ENCODE measurements around the gene SURF6.

DNA sequence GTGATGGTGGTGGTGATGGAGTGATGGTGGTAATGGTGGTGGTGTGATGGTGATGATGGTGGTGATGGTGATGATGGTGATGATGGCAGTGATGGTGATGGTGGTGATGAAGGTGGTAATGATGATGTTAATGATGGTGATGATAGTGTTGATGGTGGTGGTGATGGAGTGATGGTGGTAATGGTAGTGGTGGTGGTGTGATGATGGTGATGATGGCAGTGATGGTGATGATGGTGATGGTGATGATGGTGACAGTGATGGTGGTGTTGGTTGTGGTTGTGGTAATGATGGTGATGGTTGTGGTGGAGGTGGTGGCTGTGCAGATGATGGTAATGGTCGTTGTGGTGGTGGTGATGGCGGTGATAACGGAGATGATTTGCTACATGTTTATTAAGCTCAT lies 47.5 kb upstream of the SURF6 start:
- TF ChIP-seq, protein P1, sequence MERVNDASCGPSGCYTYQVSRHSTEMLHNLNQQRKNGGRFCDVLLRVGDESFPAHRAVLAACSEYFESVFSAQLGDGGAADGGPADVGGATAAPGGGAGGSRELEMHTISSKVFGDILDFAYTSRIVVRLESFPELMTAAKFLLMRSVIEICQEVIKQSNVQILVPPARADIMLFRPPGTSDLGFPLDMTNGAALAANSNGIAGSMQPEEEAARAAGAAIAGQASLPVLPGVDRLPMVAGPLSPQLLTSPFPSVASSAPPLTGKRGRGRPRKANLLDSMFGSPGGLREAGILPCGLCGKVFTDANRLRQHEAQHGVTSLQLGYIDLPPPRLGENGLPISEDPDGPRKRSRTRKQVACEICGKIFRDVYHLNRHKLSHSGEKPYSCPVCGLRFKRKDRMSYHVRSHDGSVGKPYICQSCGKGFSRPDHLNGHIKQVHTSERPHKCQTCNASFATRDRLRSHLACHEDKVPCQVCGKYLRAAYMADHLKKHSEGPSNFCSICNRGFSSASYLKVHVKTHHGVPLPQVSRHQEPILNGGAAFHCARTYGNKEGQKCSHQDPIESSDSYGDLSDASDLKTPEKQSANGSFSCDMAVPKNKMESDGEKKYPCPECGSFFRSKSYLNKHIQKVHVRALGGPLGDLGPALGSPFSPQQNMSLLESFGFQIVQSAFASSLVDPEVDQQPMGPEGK (tag by site-specific recombination; IDR thresholded peaks at IDR 0.05), result no peak
- TF ChIP-seq, protein P2, sequence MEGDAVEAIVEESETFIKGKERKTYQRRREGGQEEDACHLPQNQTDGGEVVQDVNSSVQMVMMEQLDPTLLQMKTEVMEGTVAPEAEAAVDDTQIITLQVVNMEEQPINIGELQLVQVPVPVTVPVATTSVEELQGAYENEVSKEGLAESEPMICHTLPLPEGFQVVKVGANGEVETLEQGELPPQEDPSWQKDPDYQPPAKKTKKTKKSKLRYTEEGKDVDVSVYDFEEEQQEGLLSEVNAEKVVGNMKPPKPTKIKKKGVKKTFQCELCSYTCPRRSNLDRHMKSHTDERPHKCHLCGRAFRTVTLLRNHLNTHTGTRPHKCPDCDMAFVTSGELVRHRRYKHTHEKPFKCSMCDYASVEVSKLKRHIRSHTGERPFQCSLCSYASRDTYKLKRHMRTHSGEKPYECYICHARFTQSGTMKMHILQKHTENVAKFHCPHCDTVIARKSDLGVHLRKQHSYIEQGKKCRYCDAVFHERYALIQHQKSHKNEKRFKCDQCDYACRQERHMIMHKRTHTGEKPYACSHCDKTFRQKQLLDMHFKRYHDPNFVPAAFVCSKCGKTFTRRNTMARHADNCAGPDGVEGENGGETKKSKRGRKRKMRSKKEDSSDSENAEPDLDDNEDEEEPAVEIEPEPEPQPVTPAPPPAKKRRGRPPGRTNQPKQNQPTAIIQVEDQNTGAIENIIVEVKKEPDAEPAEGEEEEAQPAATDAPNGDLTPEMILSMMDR (tag by site-specific recombination; IDR thresholded peaks at IDR 0.05), result no peak
- TF ChIP-seq ZXDB (tag by site-specific recombination; IDR thresholded peaks at IDR 0.05) (no peak), ZFP69B (tag by site-specific recombination; IDR thresholded peaks at IDR 0.05) (no peak)
- TF ChIP-seq, protein P3, sequence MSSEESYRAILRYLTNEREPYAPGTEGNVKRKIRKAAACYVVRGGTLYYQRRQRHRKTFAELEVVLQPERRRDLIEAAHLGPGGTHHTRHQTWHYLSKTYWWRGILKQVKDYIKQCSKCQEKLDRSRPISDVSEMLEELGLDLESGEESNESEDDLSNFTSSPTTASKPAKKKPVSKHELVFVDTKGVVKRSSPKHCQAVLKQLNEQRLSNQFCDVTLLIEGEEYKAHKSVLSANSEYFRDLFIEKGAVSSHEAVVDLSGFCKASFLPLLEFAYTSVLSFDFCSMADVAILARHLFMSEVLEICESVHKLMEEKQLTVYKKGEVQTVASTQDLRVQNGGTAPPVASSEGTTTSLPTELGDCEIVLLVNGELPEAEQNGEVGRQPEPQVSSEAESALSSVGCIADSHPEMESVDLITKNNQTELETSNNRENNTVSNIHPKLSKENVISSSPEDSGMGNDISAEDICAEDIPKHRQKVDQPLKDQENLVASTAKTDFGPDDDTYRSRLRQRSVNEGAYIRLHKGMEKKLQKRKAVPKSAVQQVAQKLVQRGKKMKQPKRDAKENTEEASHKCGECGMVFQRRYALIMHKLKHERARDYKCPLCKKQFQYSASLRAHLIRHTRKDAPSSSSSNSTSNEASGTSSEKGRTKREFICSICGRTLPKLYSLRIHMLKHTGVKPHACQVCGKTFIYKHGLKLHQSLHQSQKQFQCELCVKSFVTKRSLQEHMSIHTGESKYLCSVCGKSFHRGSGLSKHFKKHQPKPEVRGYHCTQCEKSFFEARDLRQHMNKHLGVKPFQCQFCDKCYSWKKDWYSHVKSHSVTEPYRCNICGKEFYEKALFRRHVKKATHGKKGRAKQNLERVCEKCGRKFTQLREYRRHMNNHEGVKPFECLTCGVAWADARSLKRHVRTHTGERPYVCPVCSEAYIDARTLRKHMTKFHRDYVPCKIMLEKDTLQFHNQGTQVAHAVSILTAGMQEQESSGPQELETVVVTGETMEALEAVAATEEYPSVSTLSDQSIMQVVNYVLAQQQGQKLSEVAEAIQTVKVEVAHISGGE (tag by site-specific recombination; conservative IDR thresholded peaks at IDR 0.05; ENCODE audit: low read depth), result no peak
